ENCODE data around the gene MYLK3. TPM values are rescaled to one million over a fixed set of nuclear protein-coding genes. Genes with fewer than 3 reads are reported as not detected.

Gene MYLK3
- total and polyA plus RNA-seq, 2 donors (not counting 3 experiments of a cell fraction or from before 2014, with no cell fraction given), result not detected

- no peaks in the 10 kb centered on the region for H3K9me3 ChIP-seq (replicated peaks; ENCODE audit: control insufficient read depth, insufficient read depth, low read length)
- H3K27me3 ChIP-seq (ENCODE audit: control insufficient read depth in 2 of 2, insufficient read depth in 2 of 2, low read length in 2 of 2), result no peaks in the 10 kb centered on the region
- TF ChIP-seq MYC (IDR thresholded peaks at IDR 0.05; ENCODE audit: low read depth, low read length), result no peak
- peak; percentile 85 to 91 for TF ChIP-seq CTCF (IDR thresholded peaks at IDR 0.05; ENCODE audit: extremely low read depth in 1 of 2, insufficient read depth in 1 of 2, low read depth in 1 of 2, low read length in 2 of 2)
- no peaks in the 10 kb centered on the region for H4K20me1 ChIP-seq (replicated peaks; ENCODE audit: control insufficient read depth, extremely low read depth, insufficient read depth, low read length)
- no peaks in the 10 kb centered on the region for H3K79me2 ChIP-seq (ENCODE audit: control insufficient read depth, insufficient read depth, low read length)
- FAIRE-seq (no peak), DNase-seq (ENCODE audit: low read depth, low spot score) (peak; percentile 62)
- no TSS peak for BruUV-seq (replicated peaks)
- no peaks in the 10 kb centered on the region for H3K9me1 ChIP-seq (replicated peaks; ENCODE audit: control insufficient read depth, extremely low read depth, insufficient read depth, low read length)
- CTCF ChIA-PET, result interaction anchor here (0.7 to 3.4 kb wide), 35 partner anchors 9 to 1491 kb away, joined by 3 to 78 read pairs (median 4); partner anchors contain the start of genes C16orf87 and ORC6
- no peak overlapping the region for H3K27ac ChIP-seq (ENCODE audit: insufficient read depth, low read depth, low read length)
- no peak overlapping the region for H3K4me2 ChIP-seq (ENCODE audit: insufficient read depth, low read length)
- H3K4me3 ChIP-seq (replicated peaks in 1 of 3; ENCODE audit: insufficient read depth in 1 of 3, low read depth in 1 of 3, low read length in 3 of 3), result no peak overlapping the region
- no peak overlapping the region for H3K9ac ChIP-seq (replicated peaks; ENCODE audit: extremely low read depth, insufficient read depth, low read length)
- peaks cover 12 to 28% of the 10 kb centered on the region in 2 experiments for H3K36me3 ChIP-seq (ENCODE audit: control insufficient read depth in 2 of 2, extremely low read depth in 1 of 2, insufficient read depth in 2 of 2, low read length in 2 of 2)
- no peaks in the 10 kb centered on the region for H3K4me1 ChIP-seq (ENCODE audit: control insufficient read depth, extremely low read depth, insufficient read depth, low read length)
- intact Hi-C loops (cut with micrococcal nuclease), result loop anchor here (1.0 kb wide), 2 partner anchors 16 to 128 kb away; partner anchors contain the start of genes ORC6 and VPS35
- POLR2A ChIA-PET, result no interaction called here
- dilution Hi-C loops (cut with MboI; ENCODE audit: extremely low pct_ligation_motif_present, low sequenced_read_pairs), result no loop called here
- no peak overlapping the region for H2AFZ ChIP-seq (ENCODE audit: low read depth, low read length)
Measured at GRCh38 chr16:46673320-46674013, 74.7 kb downstream of the MYLK3 start.

- intact Hi-C loops (cut with micrococcal nuclease), result no loop called here
Measured at GRCh38 chr16:46662123-46662522, 86.0 kb downstream of the MYLK3 start.

More at GRCh38 chr16:46662123-46662522, 86.0 kb downstream of the MYLK3 start:
- dilution Hi-C loops (cut with MboI; ENCODE audit: extremely low pct_ligation_motif_present, low sequenced_read_pairs), result no loop called here
- Histone ChIP-seq H3K9me1 (replicated peaks; ENCODE audit: control insufficient read depth, extremely low read depth, insufficient read depth, low read length) (no peaks in the 10 kb centered on the region), H3K4me1 (ENCODE audit: control insufficient read depth, extremely low read depth, insufficient read depth, low read length) (no peaks in the 10 kb centered on the region), H3K4me2 (ENCODE audit: insufficient read depth, low read length) (no peak overlapping the region), H3K79me2 (ENCODE audit: control insufficient read depth, insufficient read depth, low read length) (no peaks in the 10 kb centered on the region), H3K27me3 (ENCODE audit: control insufficient read depth in 2 of 2, insufficient read depth in 2 of 2, low read length in 2 of 2) (no peaks in the 10 kb centered on the region), H3K36me3 (ENCODE audit: control insufficient read depth in 2 of 2, extremely low read depth in 1 of 2, insufficient read depth in 2 of 2, low read length in 2 of 2) (peaks cover 13 to 21% of the 10 kb centered on the region in 2 experiments), H3K9me3 (replicated peaks; ENCODE audit: control insufficient read depth, insufficient read depth, low read length) (no peaks in the 10 kb centered on the region), H2AFZ (ENCODE audit: low read depth, low read length) (no peak overlapping the region), H4K20me1 (replicated peaks; ENCODE audit: control insufficient read depth, extremely low read depth, insufficient read depth, low read length) (no peaks in the 10 kb centered on the region), H3K9ac (replicated peaks; ENCODE audit: extremely low read depth, insufficient read depth, low read length) (no peak overlapping the region), H3K27ac (ENCODE audit: insufficient read depth, low read depth, low read length) (no peak overlapping the region), H3K4me3 (replicated peaks in 1 of 3; ENCODE audit: insufficient read depth in 1 of 3, low read depth in 1 of 3, low read length in 3 of 3) (no peak overlapping the region)
- no peak for TF ChIP-seq GATA2 (IDR thresholded peaks at IDR 0.05; ENCODE audit: insufficient read depth, insufficient read length, low read depth, low read length)
- no peak for TF ChIP-seq POLR2A (IDR thresholded peaks at IDR 0.05; ENCODE audit: low read depth, low read length)
- TF ChIP-seq FOS (IDR thresholded peaks at IDR 0.05; ENCODE audit: borderline replicate concordance, insufficient read depth, low read length), result no peak
- TF ChIP-seq CTCF (IDR thresholded peaks at IDR 0.05; ENCODE audit: extremely low read depth in 1 of 2, insufficient read depth in 1 of 2, low read depth in 1 of 2, low read length in 2 of 2), result no peak
- no peak for TF ChIP-seq MAX (IDR thresholded peaks at IDR 0.05; ENCODE audit: insufficient read depth, insufficient read length)
- TF ChIP-seq MYC (IDR thresholded peaks at IDR 0.05; ENCODE audit: low read depth, low read length), result no peak
- no peak for TF ChIP-seq EZH2 (IDR thresholded peaks at IDR 0.05; ENCODE audit: borderline replicate concordance, low read depth, low read length, severe bottlenecking)
- no peak for TF ChIP-seq POLR2AphosphoS5 (IDR thresholded peaks at IDR 0.05; ENCODE audit: insufficient read depth, low read depth, low read length)
- TF ChIP-seq JUN (IDR thresholded peaks at IDR 0.05; ENCODE audit: borderline replicate concordance, insufficient read depth, insufficient read length, low read depth), result no peak
- ChIA-PET POLR2A (no interaction called here), CTCF (interaction anchor here (1.0 kb wide), 1 partner anchor 11 kb away, joined by 4 read pairs; no protein-coding TSS in a partner anchor)
- DNase-seq (ENCODE audit: low read depth, low spot score) (no peak), FAIRE-seq (no peak)
- BruUV-seq (replicated peaks), result no TSS peak
